Tibial nerve (tissue), 4 donors: ENCODE data around the gene BNC2.

ENCODE experiments used
- CTCF ChIP-seq, 5 experiments: fragments of 200-600 bp in 3 of 5; fragments of 450-650 bp in 2 of 5; sonication (generic) in 3 of 5; IDR thresholded peaks; one replicate each; pipeline ENCODE4 v1.5.1; 2016 to 2019; ENCODE audit warnings: antibody characterized with exemption in 5 of 5, mild to moderate bottlenecking in 3 of 5, moderate library complexity in 2 of 5
- EP300 ChIP-seq, 2 donors: sonication (generic); formaldehyde crosslinking; IDR thresholded peaks; one replicate each; pipeline ENCODE4 v1.6.1; 2017; ENCODE audit warnings: antibody characterized with exemption in 2 of 2, mild to moderate bottlenecking in 1 of 2
- POLR2A ChIP-seq, 2 donors: fragments of 450-650 bp; IDR thresholded peaks; one replicate each; pipeline ENCODE4 v1.6.1; 2017; ENCODE audit warnings: antibody characterized with exemption in 2 of 2, mild to moderate bottlenecking in 2 of 2, moderate library complexity in 2 of 2

- TF ChIP-seq CTCF (IDR thresholded peaks at IDR 0.05): no peak
- no peak for TF ChIP-seq POLR2A (IDR thresholded peaks at IDR 0.05)
- TF ChIP-seq EP300 (IDR thresholded peaks at IDR 0.05): no peak
Measured at GRCh38 chr9:16475996-16476395, 394.5 kb downstream of the BNC2 start.
